Measurements from ENCODE around the gene MID2. TPM values are rescaled to one million over a fixed set of nuclear protein-coding genes. Genes with fewer than 3 reads are reported as not detected.
A peak's percentile ranks its signal among the peaks of the same experiment; 100 is the strongest.

Gene MID2
- total RNA-seq, 1 donor from 2014 or later: 7.2 TPM

- H3K36me3 Mint-ChIP-seq (ENCODE audit: low read depth, unreplicated experiment): no peaks in the 10 kb centered on the region
- H3K4me3 Mint-ChIP-seq (ENCODE audit: unreplicated experiment): no peak overlapping the region
- no peak for DNase-seq (ENCODE audit: low spot score)
- no peaks in the 10 kb centered on the region for H3K9me3 Mint-ChIP-seq (ENCODE audit: unreplicated experiment)
- H3K27me3 Mint-ChIP-seq (ENCODE audit: unreplicated experiment): no peaks in the 10 kb centered on the region
- TF ChIP-seq, protein P1, sequence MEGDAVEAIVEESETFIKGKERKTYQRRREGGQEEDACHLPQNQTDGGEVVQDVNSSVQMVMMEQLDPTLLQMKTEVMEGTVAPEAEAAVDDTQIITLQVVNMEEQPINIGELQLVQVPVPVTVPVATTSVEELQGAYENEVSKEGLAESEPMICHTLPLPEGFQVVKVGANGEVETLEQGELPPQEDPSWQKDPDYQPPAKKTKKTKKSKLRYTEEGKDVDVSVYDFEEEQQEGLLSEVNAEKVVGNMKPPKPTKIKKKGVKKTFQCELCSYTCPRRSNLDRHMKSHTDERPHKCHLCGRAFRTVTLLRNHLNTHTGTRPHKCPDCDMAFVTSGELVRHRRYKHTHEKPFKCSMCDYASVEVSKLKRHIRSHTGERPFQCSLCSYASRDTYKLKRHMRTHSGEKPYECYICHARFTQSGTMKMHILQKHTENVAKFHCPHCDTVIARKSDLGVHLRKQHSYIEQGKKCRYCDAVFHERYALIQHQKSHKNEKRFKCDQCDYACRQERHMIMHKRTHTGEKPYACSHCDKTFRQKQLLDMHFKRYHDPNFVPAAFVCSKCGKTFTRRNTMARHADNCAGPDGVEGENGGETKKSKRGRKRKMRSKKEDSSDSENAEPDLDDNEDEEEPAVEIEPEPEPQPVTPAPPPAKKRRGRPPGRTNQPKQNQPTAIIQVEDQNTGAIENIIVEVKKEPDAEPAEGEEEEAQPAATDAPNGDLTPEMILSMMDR (IDR thresholded peaks at IDR 0.05; ENCODE audit: unreplicated experiment): no peak
- H3K27ac Mint-ChIP-seq (ENCODE audit: unreplicated experiment): no peak overlapping the region
- no peaks in the 10 kb centered on the region for H3K4me1 Mint-ChIP-seq (ENCODE audit: unreplicated experiment)
Measured at GRCh38 chrX:107840971-107841370, 15.3 kb downstream of the MID2 start.

DNA sequence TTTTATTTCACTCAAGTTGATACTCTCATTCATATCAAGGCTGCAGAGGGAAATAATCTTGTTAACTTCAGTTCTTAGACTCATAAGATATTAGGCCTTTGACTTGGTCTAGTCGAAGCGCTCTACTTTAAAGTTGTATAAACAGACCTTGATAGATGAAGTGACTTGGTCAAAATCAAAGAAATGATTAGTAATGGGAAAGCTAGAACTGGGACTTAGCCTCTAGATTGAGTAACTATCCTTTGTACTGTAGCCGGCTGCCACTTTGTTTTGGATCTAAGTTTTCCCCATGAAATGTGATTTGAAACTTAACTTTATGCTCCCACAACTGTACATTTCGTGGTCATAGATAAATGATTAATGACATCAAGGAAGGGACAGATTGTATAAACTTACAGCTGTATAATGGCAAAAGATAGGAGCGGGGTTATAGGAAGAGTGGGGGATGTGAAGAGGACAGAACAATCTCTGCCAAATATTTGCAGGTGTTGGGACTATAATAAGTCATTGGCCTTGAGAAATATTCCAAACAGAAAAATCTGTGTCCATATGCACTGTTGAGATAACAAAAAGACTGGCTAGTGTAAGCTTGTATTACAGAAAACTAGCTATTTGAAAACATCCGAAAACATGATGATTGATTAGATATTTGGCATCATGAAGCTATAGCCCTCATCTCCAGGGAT, 17.2 kb downstream of the MID2 start:
- no peaks in the 10 kb centered on the region for H3K36me3 Mint-ChIP-seq (ENCODE audit: low read depth, unreplicated experiment)
- DNase-seq (ENCODE audit: low spot score): no peak
- TF ChIP-seq, protein P1 (IDR thresholded peaks at IDR 0.05; ENCODE audit: unreplicated experiment): no peak
- H3K27ac Mint-ChIP-seq (ENCODE audit: unreplicated experiment): no peak overlapping the region
- H3K9me3 Mint-ChIP-seq (ENCODE audit: unreplicated experiment): no peaks in the 10 kb centered on the region
- H3K27me3 Mint-ChIP-seq (ENCODE audit: unreplicated experiment): no peaks in the 10 kb centered on the region
- no peak overlapping the region for H3K4me3 Mint-ChIP-seq (ENCODE audit: unreplicated experiment)
- no peaks in the 10 kb centered on the region for H3K4me1 Mint-ChIP-seq (ENCODE audit: unreplicated experiment)

GRCh38 chrX:107845625-107846024, 20.0 kb downstream of the MID2 start:
- Mint-ChIP-seq H3K4me1 (ENCODE audit: unreplicated experiment) (peaks cover 8% of the 10 kb centered on the region), H3K27me3 (ENCODE audit: unreplicated experiment) (peaks cover 1% of the 10 kb centered on the region), H3K9me3 (ENCODE audit: unreplicated experiment) (no peaks in the 10 kb centered on the region), H3K27ac (ENCODE audit: unreplicated experiment) (no peak overlapping the region), H3K36me3 (ENCODE audit: low read depth, unreplicated experiment) (no peaks in the 10 kb centered on the region), H3K4me3 (ENCODE audit: unreplicated experiment) (no peak overlapping the region)
- TF ChIP-seq, protein P1 (IDR thresholded peaks at IDR 0.05; ENCODE audit: unreplicated experiment): no peak
- no peak for DNase-seq (ENCODE audit: low spot score)

DNA sequence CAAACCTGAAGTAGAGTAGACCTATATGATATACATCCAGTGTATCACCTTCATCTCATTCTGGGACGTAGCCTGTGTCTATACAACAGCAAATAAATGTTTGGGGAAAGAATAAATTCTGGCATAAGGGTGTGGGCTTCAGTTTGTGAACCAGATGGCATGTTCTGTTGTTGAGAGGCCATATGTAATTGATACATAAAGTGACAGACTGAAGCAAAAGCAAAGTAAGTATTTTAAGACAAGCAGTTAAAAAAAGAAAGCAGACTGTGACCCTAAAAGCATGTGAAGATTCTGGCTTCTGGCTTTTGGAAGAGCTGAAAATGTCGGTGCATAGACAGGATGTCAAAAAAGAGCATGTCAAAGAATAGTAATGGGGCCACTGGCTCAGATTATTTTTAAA, 22.9 kb downstream of the MID2 start:
- no peak overlapping the region for H3K4me3 Mint-ChIP-seq (ENCODE audit: unreplicated experiment)
- H3K27me3 Mint-ChIP-seq (ENCODE audit: unreplicated experiment): peaks cover 4% of the 10 kb centered on the region
- H3K9me3 Mint-ChIP-seq (ENCODE audit: unreplicated experiment): no peaks in the 10 kb centered on the region
- DNase-seq (ENCODE audit: low spot score): no peak
- no peaks in the 10 kb centered on the region for H3K36me3 Mint-ChIP-seq (ENCODE audit: low read depth, unreplicated experiment)
- peaks cover 12% of the 10 kb centered on the region for H3K4me1 Mint-ChIP-seq (ENCODE audit: unreplicated experiment)
- no peak overlapping the region for H3K27ac Mint-ChIP-seq (ENCODE audit: unreplicated experiment)
- TF ChIP-seq, protein P1 (IDR thresholded peaks at IDR 0.05; ENCODE audit: unreplicated experiment): no peak

GRCh38 chrX:107849747-107850421, 24.2 kb downstream of the MID2 start:
- peaks cover 12% of the 10 kb centered on the region for H3K4me1 Mint-ChIP-seq (ENCODE audit: unreplicated experiment)
- no peaks in the 10 kb centered on the region for H3K36me3 Mint-ChIP-seq (ENCODE audit: low read depth, unreplicated experiment)
- H3K4me3 Mint-ChIP-seq (ENCODE audit: unreplicated experiment): no peak overlapping the region
- H3K27ac Mint-ChIP-seq (ENCODE audit: unreplicated experiment): peak overlapping the region; percentile 84
- H3K27me3 Mint-ChIP-seq (ENCODE audit: unreplicated experiment): peaks cover 4% of the 10 kb centered on the region
- DNase-seq (ENCODE audit: low spot score): peak; percentile 3
- H3K9me3 Mint-ChIP-seq (ENCODE audit: unreplicated experiment): no peaks in the 10 kb centered on the region
- TF ChIP-seq, protein P1 (IDR thresholded peaks at IDR 0.05; ENCODE audit: unreplicated experiment): no peak
